Forelimb muscle (tissue), 1 donor: ENCODE data around the gene SQSTM1. TPM values are rescaled to one million over a fixed set of nuclear protein-coding genes. Genes with fewer than 3 reads are reported as not detected.

Experiments
- DNase-seq: peaks from one replicate; pipeline ENCODE4 v3.0.0-alpha.2; 2013; ENCODE audit warnings: low read depth
- polyA plus RNA-seq: library from polyadenylated mRNA; unstranded; fragments of 120-200 nt; gene quantifications from one replicate; pipeline ENCODE4 v1.2.1, GENCODE V29; 2013; ENCODE audit not compliant: insufficient read length

Gene SQSTM1
- polyA plus RNA-seq, 1 donor: 67.5 TPM

DNA sequence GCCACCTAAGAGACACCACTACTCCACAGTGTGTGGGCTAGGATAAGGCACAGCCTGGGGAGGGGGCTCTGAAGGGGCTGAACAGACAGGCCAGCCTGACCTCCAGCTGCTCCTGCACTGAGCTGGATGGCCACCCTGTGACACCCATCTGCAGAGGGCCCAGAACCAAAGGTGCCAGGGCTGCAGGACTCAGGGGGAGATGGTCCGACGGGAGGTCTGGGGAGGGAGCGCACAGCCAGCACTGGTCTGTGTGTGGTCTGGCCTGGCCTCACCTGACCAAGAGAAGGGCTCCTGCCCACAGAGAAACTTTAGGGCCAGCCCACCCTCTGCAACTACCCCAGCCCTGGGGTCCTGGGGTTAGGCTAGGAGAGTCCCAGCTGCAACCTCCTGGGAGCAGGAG, 26.1 kb upstream of the SQSTM1 start:
- no peak for DNase-seq

DNA sequence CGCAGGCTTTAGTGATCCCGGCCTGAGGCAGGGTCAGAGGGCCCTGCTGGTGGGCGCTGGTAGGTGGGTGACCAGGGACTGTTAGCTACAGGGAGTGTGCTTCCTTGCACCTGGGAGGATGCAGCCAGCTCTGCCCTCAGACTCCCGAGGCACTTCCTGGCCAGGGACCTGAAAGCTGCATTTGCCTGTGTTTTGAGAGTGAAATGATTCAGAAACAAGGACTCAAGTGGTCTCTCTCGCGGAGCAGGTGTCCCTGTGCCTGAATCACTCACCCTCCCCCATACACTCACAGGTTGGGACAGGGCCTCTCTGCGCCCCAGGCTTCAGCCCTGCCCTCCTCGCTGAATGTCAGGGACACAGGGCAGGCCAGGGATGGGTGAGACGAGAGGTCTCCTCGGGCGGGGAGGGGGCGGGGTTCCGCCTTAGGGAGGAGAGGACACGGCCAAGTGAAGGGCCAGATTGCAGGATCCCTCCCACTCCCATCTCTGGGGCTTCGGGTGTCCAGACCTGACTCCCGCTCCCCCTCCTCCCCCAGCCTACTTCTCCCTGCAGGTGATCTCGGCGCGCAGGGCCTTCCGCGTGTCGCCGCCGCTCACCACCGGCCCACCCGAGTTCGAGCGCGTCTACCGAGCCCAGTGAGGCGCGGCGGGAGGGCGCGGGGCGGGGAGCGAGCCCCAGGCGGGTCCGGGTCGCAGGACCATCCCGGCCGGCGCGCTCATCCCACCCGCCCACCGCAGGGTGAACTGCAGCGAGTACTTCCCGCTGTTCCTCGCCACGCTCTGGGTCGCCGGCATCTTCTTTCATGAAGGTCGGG, 25.4 kb upstream of the SQSTM1 start:
- DNase-seq: no peak

DNA sequence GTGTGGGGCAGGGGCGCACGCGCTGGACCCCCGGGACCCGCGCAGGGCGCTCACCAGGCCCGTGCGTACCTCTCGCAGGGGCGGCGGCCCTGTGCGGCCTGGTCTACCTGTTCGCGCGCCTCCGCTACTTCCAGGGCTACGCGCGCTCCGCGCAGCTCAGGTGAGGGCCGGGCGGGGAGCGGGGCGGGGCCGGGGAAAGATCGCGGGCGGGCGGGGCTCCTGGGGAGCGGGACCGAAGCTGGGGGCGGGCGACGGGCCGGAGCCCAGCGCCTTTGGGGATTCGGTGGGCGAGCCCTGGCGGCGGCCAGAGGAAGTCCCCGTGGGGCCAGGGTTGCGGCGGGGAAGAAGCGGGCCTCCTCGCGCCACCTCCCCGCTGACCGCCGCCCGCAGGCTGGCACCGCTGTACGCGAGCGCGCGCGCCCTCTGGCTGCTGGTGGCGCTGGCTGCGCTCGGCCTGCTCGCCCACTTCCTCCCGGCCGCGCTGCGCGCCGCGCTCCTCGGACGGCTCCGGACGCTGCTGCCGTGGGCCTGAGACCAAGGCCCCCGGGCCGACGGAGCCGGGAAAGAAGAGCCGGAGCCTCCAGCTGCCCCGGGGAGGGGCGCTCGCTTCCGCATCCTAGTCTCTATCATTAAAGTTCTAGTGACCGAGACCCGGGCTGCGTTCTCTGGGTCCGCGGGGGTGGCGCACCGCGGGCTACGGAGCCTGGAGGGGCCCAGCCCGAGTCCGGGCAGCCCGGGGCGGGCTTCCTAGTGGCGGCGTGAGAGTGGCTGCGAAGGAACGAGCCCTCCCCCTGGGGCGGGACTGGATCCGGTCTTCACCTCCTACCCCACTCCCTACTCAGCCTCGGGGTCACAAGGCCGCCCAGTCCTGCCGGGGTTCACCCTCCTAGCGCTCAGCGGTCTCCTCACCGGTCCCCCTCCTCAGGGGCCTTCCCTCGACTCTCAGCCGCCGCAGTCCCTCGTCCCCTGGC, 24.6 kb upstream of the SQSTM1 start:
- no peak for DNase-seq

DNA sequence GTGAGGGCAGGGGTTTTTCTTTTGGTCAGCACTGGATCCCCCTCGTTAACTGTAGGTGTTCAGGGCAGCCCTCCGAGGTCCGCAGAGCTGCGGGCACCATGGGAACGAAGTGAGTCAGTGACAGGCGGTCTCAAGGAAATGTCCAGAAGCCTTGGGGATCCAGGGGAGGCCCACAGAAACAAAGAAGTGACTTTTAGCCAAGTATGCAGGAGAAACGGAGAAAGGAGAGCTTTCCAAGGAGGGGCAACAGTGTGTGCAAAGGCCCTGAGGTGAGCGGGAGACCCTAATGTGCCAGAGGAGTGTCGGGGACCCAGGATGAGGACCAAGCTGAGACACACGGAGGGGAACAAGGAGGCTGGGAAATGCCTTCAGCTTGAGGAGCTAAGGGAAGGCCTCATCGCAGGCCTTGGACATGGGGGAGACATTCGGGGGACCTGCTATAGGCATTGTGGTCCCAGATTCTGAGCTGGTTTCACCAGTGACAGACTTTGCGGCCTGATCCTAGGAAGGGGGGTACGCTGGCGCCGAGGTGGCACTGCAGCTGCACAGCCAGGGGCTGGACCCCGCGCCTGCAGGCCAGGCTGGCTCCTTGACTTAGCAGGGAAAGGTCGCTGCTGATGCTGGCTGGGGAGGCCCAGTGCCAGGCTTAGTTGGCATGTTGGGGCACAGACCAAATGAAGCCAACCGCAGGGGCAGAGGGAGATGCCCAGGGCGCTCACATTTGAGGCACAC, 23.7 kb upstream of the SQSTM1 start:
- no peak for DNase-seq

DNA sequence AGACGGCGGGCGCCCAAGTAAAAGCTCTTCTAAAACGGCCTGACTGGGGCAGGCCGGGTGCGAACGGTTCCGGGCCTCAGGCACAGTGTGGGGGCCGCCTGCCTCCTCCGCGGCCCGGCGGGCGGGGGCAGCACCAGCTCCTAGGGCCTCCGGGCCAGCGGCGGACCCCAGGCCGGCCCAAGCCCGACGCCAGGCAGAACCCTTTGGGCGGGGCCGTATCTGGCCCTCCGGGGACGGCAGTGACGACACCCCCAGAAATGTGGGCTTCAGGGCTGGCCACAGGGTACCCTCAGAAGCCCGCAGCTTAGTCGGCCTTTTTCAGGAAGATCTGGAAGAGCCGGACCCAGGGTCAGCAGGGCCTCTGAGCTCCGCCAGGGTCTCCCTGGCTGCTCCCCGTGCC, 23.0 kb upstream of the SQSTM1 start:
- no peak for DNase-seq

DNA sequence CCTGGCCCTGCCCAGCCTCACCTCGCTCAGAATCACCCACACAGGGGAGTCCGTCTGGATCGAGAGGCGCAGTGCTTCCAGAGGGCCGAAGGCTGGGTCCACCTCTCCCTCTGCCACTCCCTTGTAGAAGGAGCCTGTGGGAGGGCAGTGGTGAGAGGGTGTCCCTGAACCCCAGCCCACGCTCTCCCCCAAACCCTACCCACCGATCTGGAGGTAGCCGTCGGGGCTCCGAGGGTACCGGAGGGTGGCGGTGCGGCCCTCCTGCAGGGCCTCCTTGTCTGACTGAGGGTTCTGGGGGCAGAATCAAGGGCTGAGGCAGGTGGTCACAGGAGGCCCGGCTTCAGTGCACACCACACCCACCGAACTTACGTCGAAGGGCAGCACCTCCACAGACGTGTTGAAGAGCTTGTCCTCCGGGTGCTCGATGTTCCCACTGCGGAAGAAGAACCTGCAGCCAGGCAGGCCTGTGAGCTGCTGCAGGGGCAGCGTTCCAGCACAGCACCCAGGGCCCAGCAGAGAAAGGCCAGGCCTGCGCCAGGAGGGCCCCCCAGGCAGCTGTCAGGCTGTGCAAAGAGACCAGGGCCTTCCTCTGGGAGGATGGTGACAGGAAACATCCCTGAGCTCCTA, 22.4 kb upstream of the SQSTM1 start:
- no peak for DNase-seq

DNA sequence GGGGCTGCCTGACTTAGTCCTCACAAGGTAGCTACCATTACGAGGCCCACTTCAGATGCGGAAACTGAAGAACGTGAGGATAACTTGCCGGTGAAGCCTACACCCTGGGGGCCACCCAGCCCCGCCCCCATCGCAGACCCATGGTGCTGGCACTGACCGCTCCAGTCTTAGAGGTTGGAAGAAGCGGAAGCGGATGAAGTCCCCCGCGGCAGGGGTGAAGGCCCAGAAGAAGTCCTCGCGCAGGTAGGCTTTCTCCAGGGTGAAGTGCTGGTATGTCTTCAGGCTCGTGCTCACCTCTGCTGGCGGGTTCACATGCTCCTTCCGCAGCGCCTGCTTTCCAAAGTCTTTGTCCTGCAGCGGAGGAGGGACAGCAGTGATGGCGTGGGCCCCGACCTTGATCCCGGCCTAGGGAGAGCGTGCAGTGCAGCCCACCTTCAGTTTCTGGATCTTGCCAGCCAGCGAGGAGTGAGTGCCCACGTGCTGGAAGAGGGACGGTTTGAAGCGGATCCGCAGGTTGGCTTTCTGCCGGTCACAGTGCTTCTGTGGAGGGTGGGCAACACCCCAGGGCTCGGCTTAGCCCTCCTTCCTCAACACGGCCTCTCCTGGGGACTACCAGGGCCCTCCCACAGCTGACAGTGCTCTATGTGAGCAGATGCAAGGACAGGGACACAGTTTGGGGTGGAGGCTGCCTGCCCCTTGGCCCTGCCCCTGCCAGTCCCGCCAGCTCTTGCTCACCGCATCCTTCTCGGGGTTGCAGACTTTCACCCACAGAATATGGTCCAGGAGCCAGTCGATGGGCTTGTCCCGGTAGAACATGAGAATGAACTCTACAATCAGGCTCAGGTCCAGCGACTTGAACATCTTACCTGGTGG, 21.7 kb upstream of the SQSTM1 start:
- DNase-seq: no peak

DNA sequence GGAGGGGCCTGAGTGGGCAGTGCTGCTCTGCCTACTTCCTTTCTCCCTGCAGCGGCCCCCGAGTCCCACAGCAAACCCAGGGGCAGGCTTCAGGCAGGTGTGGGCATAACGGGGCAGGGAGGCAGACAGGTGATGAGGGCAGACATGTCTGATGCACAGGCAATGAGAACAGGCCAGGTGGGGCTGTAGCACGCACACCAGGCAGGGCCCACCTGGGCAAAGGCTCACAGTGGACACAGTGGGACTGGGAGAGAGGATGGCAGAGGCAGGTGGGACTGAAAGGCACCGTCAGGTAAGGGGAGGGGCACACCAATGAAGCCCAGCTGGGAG, 21.1 kb upstream of the SQSTM1 start:
- DNase-seq: no peak

DNA sequence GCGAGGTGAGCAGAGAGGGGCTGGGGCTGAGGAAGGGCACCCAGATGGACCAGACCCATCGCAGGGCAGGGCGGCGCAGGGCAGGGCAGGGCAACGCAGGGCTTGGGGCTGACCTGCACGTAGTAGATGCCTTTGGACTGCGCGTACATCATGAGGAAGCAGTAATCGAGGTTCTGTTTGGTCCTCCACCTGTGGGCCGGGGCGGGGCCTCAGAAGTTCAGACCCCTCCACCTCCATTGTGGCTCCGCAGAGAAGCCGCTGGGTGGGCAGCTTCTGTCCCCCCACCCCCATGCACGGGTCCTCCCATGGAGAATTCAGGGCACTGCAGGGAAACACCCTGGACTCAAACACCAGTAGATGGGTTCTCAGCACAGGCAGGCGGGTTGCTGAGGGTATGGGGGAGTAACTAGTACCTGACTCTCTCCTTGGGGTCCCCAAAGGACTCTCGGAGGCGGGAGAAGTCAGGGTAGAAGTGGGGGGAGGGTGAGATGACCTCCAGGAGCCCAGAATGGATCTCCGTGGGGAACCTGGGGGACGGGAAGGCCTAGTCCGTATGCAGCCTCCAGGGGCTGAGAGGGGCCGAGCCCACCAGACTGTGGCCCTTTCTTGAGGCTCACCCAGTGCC, 20.5 kb upstream of the SQSTM1 start:
- no peak for DNase-seq

DNA sequence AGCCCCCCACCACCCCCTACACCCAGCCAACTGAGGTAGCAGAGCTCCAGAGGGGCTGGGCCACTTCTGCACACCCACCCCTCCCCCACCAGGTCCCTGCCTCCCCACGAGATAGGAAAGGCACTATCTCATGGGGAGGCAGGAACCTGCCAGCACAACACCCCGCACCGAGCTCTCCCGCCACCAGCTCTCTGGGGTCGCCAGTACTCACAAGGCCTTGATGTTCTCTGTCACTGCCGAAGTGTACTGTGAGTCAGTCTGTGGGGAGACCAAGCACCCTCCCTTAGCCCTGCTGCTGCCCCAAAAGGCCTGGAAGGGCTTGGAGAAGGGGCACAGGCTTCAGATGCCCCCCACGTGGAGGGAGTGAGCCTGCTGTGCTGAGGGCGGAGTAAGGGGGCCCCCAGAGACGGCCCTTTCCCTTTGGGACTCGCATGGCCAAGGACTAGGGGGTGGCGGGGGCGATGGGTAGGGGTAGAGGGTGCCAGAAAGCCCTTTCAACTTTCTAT, 20.0 kb upstream of the SQSTM1 start:
- no peak for DNase-seq

DNA sequence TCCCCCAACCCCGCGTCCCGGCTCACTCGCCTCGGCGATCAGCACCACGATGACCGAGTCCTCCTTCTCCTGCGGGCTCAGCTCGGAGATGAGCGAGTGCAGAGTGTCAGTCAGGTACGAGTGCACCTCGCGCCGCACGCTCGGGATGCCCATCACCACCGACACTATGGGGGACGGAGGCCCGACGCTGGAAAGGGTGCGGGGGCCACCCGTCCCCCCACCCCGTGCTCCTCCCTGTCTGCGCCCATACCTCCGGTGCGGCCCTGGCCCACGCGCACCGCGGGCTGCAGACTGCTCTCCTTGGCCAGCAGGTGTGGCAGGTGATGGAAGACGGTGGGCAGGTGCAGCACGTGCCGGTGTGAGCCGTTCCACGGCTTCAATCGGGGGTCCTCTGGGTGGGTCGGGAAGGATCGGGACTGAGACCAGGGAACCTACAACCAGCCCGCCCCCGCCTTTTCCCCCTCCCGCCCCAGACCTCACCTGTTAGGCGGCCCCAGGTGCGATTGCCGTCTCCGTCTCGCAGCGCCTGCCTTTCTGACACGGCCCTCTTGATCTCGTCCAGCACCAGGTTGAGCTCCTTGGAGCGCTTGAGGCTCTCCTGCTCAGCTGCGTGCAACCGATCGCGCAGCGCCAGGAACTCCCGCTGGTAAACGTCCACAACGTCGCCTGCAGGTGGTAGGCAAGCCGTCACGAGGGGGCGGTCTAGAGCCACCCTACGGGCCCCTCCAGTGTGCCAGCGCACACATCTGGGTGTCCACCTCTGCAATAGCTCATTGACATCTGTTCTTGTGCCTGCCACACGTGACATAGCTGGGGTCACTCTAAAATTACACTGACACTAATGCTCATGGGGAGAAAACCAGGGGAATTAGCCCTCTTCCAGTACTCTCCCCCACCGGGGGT, 19.1 kb upstream of the SQSTM1 start:
- DNase-seq: no peak

DNA sequence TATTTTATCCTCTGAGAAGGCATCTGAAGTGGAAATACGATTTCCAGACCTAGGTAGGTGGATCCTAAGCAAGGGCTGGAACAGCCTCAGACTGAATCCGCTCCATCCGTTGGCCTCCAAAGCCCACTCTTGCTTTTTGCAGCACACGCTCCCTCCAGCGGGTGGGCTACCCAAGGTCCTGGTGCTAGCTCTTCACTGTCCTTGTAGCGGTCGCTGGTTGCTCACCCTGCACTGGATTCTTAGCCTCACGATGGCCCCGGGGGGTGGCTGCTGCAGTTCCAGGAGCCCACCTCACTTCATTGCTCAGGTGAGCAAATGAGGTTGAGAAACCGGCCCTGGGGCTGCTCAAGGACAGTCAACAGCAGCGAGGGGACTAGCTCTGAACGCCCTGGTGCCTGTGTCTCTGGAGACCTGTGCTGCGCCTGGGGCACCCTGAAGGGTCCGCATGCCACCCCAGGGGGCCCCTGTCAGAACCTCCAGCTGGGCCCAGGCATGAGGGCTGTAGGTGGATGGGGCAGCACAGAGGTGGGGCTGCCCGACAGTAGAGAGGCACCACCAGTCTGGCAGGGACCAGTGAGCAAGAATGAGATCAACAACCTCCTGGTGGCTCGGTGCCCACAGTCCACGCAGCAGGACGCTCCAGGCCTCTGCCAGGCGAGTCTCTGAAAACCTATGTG, 18.4 kb upstream of the SQSTM1 start:
- DNase-seq: no peak

DNA sequence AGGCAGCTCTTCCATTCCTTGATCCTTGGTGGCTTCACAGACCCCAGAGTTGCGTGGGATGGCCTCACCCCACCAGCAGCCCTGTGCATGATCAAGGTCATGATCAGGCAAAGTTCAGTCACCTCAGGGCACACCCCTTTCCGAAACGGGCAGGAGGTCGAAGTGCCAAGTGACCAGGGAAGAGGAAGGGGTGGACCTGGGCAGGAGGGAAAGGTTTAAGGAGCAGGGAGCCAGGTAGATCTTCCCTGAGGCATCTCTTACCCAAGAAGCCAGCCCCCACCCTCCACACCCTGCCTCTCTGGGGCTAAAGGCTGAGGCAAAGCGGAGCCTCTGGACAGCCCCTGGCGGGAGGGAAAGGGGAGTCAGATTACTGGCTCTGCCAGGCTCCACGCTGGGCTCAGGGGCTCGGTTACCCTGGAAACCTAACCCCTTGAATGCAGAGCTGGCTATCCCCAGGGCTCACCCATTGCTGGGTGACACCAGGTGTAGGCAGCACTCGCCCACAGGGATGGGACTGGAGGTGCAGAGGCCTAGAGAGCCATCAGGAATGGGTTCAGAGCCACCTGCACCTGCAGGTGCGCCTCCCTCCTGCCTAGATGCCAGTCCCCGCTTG, 17.6 kb upstream of the SQSTM1 start:
- DNase-seq: no peak

DNA sequence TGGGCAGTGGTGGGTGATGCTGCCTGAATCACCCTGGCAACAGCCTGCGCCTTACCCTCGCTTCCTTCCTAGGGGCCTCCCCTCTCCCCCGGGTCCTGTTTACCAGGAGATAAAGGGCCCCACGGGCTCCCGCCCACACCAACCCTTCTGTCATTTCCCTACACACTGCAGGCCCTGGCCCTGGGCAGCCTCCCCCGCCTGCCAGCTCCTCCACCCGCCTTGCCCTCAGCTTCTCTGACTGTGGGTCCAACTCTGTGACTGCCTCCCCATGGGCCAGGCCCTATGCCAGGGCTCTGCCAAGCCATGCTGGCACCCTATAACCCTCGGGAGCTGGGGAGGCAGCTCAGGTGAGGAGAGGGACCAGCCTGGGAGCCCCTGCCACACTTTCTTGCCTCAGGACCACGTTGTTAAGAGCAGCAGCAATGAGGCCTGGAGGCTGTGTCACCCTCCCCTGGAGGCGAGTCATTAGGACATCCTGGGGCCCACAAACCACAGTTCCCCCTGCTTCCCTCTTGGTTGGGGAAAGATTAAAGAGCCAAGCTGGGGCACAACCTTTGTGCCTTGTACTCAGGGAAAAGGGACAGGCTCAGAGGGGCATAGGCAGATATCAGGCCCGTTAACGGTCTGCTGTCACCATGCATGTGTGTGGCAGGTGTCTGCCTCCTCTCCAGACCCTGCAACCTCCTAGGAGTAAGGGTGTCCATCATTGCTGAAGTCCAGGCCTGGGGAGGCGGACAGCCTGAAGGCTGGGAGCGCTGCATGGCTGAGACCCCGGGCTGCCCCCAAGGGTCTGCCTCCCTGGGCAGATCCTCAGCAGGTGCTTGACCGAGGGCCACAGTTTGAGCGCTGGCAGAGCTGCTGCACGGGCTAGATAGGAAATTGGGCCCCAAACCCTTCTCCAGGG, 16.8 kb upstream of the SQSTM1 start:
- no peak for DNase-seq

DNA sequence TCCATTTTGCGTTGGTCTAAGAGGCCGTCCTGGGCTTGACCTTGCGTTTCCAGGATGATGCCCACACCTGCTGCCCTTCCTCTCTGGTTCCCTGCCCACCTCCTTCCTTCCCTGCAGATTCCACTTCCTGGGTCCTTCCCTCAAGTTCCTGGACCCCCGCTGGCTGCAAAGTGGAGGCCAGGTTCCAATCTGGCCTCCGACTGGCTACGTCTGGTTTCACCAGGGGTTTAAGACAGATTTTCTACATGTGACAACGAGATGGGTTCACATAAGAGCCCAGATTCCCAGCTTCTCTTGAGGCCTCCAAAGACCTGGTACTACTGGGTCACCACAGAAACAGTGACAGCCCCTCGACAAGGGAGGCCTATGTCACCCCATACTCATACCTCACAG, 16.2 kb upstream of the SQSTM1 start:
- DNase-seq: no peak

DNA sequence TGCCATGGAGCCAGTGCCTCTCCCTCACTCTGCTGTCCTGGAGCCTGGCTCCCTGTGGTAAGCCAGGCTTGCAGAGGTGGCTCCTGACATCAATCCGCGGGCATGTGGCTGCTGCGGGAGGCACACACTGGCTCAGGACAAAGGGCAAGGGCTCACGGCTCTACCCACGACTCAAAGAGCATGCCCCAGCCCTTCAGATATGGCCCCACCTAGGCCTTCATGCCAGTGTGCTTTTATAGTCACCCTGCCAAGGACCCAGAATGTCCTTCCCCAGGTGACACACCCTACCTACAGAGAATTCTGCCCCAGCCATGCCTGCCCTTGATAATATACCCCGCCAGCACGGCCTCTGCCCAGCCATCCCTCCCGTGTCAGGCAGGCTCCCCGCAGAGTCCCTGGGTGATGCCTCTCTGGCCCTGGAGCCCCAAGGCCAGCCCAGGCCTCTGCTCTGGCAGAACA, 15.6 kb upstream of the SQSTM1 start:
- no peak for DNase-seq
